Tibial nerve (tissue), 4 donors: ENCODE results near the gene GSK3B. TPM values are rescaled to one million over a fixed set of nuclear protein-coding genes. Genes with fewer than 3 reads are reported as not detected.

Experiments
- DNase-seq, 2 donors: peaks; one replicate each; pipeline ENCODE4 v3.0.0-alpha.2; 2019; ENCODE audit warnings: low spot score in 2 of 2
- H3K27ac ChIP-seq, 4 donors: fragments of 200-600 bp; sonication (generic) in 3 of 4; one replicate each; pipeline ENCODE4 v1.5.1; 2017 to 2019; ENCODE audit warnings: mild to moderate bottlenecking in 1 of 4
- H3K27me3 ChIP-seq, 2 donors: fragments of 200-600 bp; sonication (generic) in 1 of 2; one replicate each; pipeline versions ENCODE4 v1.5.1 to v1.6.0; 2017 to 2019
- H3K36me3 ChIP-seq, 3 donors: fragments of 200-600 bp; sonication (generic); one replicate each; pipeline ENCODE4 v1.5.1; 2018 to 2019
- H3K4me1 ChIP-seq, 4 donors: fragments of 200-600 bp; sonication (generic) in 3 of 4; one replicate each; pipeline ENCODE4 v1.5.1; 2017 to 2019
- H3K4me3 ChIP-seq, 4 donors: fragments of 200-600 bp; sonication (generic) in 3 of 4; one replicate each; pipeline ENCODE4 v1.5.1; 2017 to 2019; ENCODE audit warnings: mild to moderate bottlenecking in 1 of 4, moderate library complexity in 1 of 4
- H3K9me3 ChIP-seq, 4 donors: fragments of 200-600 bp; sonication (generic) in 3 of 4; one replicate each; pipeline ENCODE4 v1.5.1; 2017 to 2019
- CTCF ChIP-seq, 5 experiments: fragments of 200-600 bp in 3 of 5; fragments of 450-650 bp in 2 of 5; sonication (generic) in 3 of 5; IDR thresholded peaks; one replicate each; pipeline ENCODE4 v1.5.1; 2016 to 2019; ENCODE audit warnings: antibody characterized with exemption in 5 of 5, mild to moderate bottlenecking in 3 of 5, moderate library complexity in 2 of 5
- EP300 ChIP-seq, 2 donors: sonication (generic); formaldehyde crosslinking; IDR thresholded peaks; one replicate each; pipeline ENCODE4 v1.6.1; 2017; ENCODE audit warnings: antibody characterized with exemption in 2 of 2, mild to moderate bottlenecking in 1 of 2
- POLR2A ChIP-seq, 2 donors: fragments of 450-650 bp; IDR thresholded peaks; one replicate each; pipeline ENCODE4 v1.6.1; 2017; ENCODE audit warnings: antibody characterized with exemption in 2 of 2, mild to moderate bottlenecking in 2 of 2, moderate library complexity in 2 of 2
- WGBS, 2 donors: methylation state at CpG; one replicate each; pipeline ENCODE4 v1.1.5; 2018; 5-methylcytosine and 5-hydroxymethylcytosine counted together
- total RNA-seq, 4 donors: library from RNA; depleted of rRNA; stranded (reverse); fragments of >200 nt; gene quantifications; one replicate each; pipeline ENCODE4 v1.1.0, GENCODE V29; 2016

GSK3B gene
- total RNA-seq, 4 donors from 2014 or later: 22.6 to 39.3 (median 28.5) TPM

GRCh38 chr3:119950666-119951325 is 143.5 kb downstream of the GSK3B start:
- Histone ChIP-seq H3K27me3 (no peaks in the 10 kb centered on the region), H3K9me3 (no peaks in the 10 kb centered on the region), H3K36me3 (no peaks in the 10 kb centered on the region), H3K27ac (no peak overlapping the region), H3K4me1 (peaks cover 0 to 23% (median 4%) of the 10 kb centered on the region in 4 donors), H3K4me3 (no peak overlapping the region)
- no peak for DNase-seq
- WGBS, 2 donors: 86 to 92% methylated on average over 3 of the region's 3 CpGs
- no peak for TF ChIP-seq POLR2A (IDR thresholded peaks at IDR 0.05)
- no peak for TF ChIP-seq EP300 (IDR thresholded peaks at IDR 0.05)
- no peak for TF ChIP-seq CTCF (IDR thresholded peaks at IDR 0.05)

- TF ChIP-seq EP300 (IDR thresholded peaks at IDR 0.05) (no peak), POLR2A (IDR thresholded peaks at IDR 0.05) (no peak), CTCF (IDR thresholded peaks at IDR 0.05) (no peak)
- Histone ChIP-seq H3K4me1 (peaks cover 0 to 6% (median 2%) of the 10 kb centered on the region in 4 donors), H3K27me3 (no peaks in the 10 kb centered on the region), H3K36me3 (no peaks in the 10 kb centered on the region), H3K9me3 (no peaks in the 10 kb centered on the region), H3K27ac (no peak overlapping the region), H3K4me3 (no peak overlapping the region)
- no peak for DNase-seq
- WGBS, 2 donors: 42 to 55% methylated on average over 1 of the region's 1 CpG
Measured at GRCh38 chr3:119945291-119945690, 149.0 kb downstream of the GSK3B start.

GRCh38 chr3:119944091-119944490 is 150.2 kb downstream of the GSK3B start:
- Histone ChIP-seq H3K4me1 (peaks cover 0 to 3% (median 2%) of the 10 kb centered on the region in 4 donors), H3K4me3 (no peak overlapping the region), H3K27me3 (no peaks in the 10 kb centered on the region), H3K27ac (no peak overlapping the region), H3K9me3 (no peaks in the 10 kb centered on the region), H3K36me3 (no peaks in the 10 kb centered on the region)
- no peak for TF ChIP-seq CTCF (IDR thresholded peaks at IDR 0.05)
- TF ChIP-seq POLR2A (IDR thresholded peaks at IDR 0.05): no peak
- no peak for TF ChIP-seq EP300 (IDR thresholded peaks at IDR 0.05)
- DNase-seq: no peak
- WGBS, 2 donors: 90 to 92% methylated on average over 2 of the region's 2 CpGs

- no peak overlapping the region for H3K27ac ChIP-seq
- 94 to 100% methylated on average over 1 of the region's 1 CpG for WGBS, 2 donors
- H3K27me3 ChIP-seq: no peaks in the 10 kb centered on the region
- H3K36me3 ChIP-seq: no peaks in the 10 kb centered on the region
- H3K4me1 ChIP-seq: peaks cover 0 to 3% (median 0%) of the 10 kb centered on the region in 4 donors
- no peak for DNase-seq
- TF ChIP-seq POLR2A (IDR thresholded peaks at IDR 0.05): no peak
- no peak for TF ChIP-seq EP300 (IDR thresholded peaks at IDR 0.05)
- no peak for TF ChIP-seq CTCF (IDR thresholded peaks at IDR 0.05)
- H3K4me3 ChIP-seq: no peak overlapping the region
- peaks cover 0 to 5% (median 0%) of the 10 kb centered on the region in 4 donors for H3K9me3 ChIP-seq
Measured at GRCh38 chr3:119939077-119939476, 155.2 kb downstream of the GSK3B start.

GRCh38 chr3:119937229-119937628 is 157.0 kb downstream of the GSK3B start:
- DNase-seq: no peak
- WGBS, 2 donors: 89 to 94% methylated on average over 2 of the region's 2 CpGs
- Histone ChIP-seq H3K4me3 (no peak overlapping the region), H3K27ac (no peak overlapping the region), H3K9me3 (peaks cover 0 to 5% (median 0%) of the 10 kb centered on the region in 4 donors), H3K27me3 (no peaks in the 10 kb centered on the region), H3K4me1 (peaks cover 0 to under 1% (median 0%) of the 10 kb centered on the region in 4 donors), H3K36me3 (no peaks in the 10 kb centered on the region)
- TF ChIP-seq POLR2A (IDR thresholded peaks at IDR 0.05) (no peak), CTCF (IDR thresholded peaks at IDR 0.05) (no peak), EP300 (IDR thresholded peaks at IDR 0.05) (no peak)
